AG09309 (cell line): ENCODE results near the gene CCDC170.

Experiments used
- DNase-seq: peaks from one replicate; pipeline ENCODE4 v3.0.0-alpha.2; 2010; ENCODE audit warnings: low read depth
- H3K4me3 ChIP-seq: 2 replicates; pipeline ENCODE4 v1.5.1; 2011; ENCODE audit warnings: mild to moderate bottlenecking, low read depth, low read length, moderate library complexity; ENCODE audit not compliant: control insufficient read depth
- TF ChIP-seq, protein P1 (sequence below): IDR thresholded peaks from 2 replicates; pipeline ENCODE4 v1.5.1; 2011; ENCODE audit warnings: mild to moderate bottlenecking, low read depth, low read length, inconsistent platforms; ENCODE audit not compliant: insufficient read depth, control insufficient read depth; ENCODE audit errors: missing control alignments

CCDC170 gene

DNA sequence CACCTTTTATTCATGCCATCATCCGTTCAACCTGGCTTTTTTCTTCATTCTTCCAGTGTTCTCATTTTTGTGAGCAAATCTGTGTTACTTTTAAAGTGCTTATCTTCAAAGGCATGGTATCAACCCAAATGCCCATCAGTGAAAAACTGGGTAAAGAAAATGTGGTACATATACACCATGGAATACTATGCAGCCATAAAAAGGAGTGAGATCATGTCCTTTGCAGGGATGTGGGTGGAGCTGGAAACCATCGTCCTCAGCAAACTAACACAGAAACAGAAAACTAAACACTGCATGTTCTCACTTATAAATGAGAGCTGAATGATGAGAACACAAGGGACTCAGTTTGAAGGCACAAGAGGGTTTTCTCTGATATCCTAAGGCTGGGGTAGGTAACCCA, 130.3 kb downstream of the CCDC170 start:
- no peak for DNase-seq
- TF ChIP-seq, protein P1, sequence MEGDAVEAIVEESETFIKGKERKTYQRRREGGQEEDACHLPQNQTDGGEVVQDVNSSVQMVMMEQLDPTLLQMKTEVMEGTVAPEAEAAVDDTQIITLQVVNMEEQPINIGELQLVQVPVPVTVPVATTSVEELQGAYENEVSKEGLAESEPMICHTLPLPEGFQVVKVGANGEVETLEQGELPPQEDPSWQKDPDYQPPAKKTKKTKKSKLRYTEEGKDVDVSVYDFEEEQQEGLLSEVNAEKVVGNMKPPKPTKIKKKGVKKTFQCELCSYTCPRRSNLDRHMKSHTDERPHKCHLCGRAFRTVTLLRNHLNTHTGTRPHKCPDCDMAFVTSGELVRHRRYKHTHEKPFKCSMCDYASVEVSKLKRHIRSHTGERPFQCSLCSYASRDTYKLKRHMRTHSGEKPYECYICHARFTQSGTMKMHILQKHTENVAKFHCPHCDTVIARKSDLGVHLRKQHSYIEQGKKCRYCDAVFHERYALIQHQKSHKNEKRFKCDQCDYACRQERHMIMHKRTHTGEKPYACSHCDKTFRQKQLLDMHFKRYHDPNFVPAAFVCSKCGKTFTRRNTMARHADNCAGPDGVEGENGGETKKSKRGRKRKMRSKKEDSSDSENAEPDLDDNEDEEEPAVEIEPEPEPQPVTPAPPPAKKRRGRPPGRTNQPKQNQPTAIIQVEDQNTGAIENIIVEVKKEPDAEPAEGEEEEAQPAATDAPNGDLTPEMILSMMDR = no peak
- H3K4me3 ChIP-seq = no peak overlapping the region

DNA sequence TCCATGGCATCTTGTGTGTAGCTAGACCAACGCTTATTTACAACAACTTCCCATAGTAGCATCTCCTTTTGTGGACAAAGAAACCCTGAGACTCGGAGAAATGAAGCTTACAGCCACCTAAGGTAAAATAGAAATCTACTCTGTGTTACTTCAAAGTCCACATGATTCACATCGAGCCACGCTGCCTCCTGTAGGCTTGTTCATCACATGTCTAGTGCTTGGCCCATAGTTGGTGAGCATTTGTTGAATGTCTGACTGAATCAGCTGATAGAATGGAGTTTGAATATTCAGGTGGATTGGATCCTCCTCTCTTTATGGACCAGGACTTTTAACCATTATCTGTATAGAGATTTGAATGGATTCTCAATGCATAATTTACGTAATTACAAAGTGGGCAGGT, 130.7 kb downstream of the CCDC170 start:
- no peak for DNase-seq
- TF ChIP-seq, protein P1 = no peak
- no peak overlapping the region for H3K4me3 ChIP-seq

DNA sequence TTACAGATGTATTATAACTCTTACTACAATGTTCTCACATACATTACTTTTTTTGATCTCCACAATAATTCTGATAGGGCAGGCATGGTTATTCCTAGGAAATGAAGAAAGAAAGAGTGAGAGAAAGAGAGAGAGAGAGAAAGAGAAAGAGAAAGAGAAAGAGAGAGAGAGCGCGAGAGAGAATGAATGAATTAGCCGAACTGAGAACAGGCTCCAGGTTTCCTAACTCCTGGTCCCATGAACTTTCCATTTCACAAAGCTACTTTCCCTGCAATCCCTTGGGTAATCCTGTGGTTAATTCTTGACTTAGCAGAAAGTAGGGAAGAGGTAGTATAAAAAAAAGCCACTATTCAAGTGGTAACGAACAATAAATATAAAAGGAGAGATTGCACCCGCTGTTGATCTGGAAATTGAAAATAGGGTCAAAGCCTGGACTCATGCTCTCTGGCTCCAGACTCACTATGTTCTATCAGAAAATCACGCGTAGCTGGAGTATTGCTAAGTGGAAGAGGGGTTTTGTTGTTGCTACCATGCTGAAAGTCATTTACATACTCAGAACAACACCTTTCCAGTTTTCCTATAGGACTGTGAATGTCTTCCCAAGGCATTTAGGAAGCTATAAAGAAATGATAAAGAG, 131.2 kb downstream of the CCDC170 start:
- TF ChIP-seq, protein P1 = no peak
- no peak for DNase-seq
- no peak overlapping the region for H3K4me3 ChIP-seq

DNA sequence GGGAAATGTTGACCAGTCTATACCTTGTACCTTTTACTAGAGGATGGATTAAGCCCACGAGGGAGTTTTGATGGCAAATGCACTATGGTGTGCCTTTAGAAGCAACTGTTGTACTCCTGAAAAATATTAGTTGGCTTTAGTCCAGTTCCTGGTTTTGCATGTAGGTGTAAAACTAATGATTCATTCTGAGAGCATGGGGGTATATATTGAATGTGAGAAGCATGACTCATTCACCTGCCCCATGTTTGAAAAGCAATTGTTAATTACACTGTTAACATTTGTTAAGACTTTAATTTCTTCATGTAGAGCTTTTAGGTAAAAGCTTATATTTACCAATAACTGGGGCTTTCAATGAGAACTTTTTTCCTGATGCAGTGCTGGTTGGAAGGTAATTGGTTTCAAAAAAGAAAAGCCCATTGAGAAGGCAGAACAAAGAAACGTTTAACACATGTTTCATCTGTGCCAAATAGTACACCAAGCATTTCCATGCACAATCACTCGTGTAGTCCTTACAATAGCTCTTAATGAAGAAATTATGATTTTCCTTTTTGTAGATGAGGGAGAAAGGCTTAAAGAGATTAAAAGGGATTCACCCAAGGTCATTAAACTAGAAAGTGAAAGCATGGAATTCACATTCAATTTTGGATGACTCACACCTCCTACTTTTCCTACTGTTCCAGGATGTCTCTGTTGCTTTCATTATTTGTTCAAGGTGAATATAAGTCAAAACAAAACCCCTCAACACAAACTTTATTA, 134.1 kb downstream of the CCDC170 start:
- TF ChIP-seq, protein P1 = no peak
- no peak for DNase-seq
- no peak overlapping the region for H3K4me3 ChIP-seq

DNA sequence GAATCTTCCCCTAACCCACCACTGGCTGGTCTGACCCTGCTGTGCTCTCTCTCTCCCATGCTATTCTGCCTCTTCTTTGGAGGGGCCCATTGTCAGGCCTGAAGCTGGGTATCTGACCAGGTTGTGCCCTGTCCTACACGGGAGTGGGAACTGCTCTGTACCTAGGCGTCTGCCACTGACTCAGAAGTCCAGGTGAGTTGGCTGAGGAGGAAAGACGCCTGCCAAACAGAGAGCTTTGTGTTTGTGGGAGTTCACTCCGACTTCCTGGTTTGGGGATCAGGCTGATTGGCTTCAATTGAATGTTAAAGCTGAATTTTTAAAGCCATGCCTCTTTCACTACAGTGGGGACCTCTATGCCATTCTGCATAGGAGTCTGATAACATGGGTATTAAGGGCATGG, 136.0 kb downstream of the CCDC170 start:
- TF ChIP-seq, protein P1 = no peak
- DNase-seq = no peak
- no peak overlapping the region for H3K4me3 ChIP-seq

DNA sequence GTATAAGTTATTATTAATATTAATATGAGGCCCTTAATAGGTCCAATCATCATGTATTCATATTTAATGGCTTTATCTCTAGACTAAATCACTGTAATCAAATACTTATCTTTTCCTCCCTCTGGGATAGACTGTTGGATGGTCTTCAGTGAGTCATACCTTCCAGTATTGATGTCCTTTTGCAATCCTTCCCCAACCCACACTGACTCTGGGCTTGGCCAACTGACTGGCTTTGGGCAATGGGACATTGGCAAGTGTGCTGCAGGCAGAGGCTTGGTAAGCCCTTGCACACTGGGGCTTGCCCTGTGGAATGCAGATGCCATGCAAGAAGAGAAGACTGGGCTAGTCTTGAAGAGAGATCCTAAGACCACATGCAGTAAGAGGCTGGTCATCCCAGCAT, 136.6 kb downstream of the CCDC170 start:
- DNase-seq = no peak
- TF ChIP-seq, protein P1 = no peak
- no peak overlapping the region for H3K4me3 ChIP-seq
